Stimulated activated CD4-positive, alpha-beta T cell treated with anti-CD3 and anti-CD28 coated beads, TNF-alpha, amount 100 ng/mL, for 48 hours (primary cell): ENCODE results near the gene VEGFD.
"Not testable (repeated sequence)": the region's sequence is repeated elsewhere in the genome, so short reads cannot be mapped to it uniquely, and the experiment has no call there.

Experiments used
- DNase-seq, 3 donors: peaks; one replicate each; pipeline ENCODE4 v3.0.0-alpha.2; 2020; ENCODE audit warnings: low read depth in 3 of 3

The VEGFD gene

DNA sequence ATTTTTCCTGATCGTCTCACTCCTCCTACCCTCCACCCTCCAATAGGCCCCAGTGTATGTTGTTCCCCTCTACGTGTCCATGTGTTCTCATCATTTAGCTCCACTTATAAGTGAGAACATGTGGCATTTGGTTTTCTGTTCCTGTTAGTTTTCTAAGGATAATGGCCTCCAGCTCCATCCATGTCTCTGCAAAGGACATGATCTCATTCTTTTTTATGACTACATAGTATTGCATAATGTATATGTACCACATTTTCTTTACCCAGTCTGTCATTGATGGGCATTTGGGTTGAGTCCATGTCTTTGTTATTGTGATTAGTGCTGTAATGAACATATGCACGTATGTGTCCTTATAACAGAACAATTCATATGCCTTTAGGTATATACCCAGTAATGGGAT is 78.3 kb downstream of the VEGFD start:
- not testable (repeated sequence) for DNase-seq

DNA sequence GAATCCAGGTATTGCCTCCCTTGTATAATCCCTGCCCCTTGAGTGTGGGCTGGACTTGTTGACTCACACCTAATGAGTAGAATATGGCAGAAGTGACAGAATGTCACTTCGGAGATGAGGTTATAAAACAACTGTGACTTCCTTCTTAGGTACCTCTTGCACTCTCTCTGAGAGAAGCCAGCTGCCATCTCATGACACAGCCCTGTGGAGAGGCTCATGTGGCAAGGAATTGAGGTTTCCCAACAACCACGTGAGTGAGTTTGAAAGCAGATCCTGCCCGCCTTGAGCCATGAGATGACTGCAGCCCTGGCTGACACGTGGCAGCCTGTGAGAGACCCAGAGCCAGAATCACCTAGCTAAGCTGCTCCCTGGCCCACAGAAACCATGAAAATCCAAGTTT is 82.3 kb downstream of the VEGFD start:
- peak in 1 of 3 donors; percentile 4 for DNase-seq

- DNase-seq: no peak
These were observed 84.0 kb downstream of the VEGFD start for GRCh38 chrX:15299941-15300851.

DNA sequence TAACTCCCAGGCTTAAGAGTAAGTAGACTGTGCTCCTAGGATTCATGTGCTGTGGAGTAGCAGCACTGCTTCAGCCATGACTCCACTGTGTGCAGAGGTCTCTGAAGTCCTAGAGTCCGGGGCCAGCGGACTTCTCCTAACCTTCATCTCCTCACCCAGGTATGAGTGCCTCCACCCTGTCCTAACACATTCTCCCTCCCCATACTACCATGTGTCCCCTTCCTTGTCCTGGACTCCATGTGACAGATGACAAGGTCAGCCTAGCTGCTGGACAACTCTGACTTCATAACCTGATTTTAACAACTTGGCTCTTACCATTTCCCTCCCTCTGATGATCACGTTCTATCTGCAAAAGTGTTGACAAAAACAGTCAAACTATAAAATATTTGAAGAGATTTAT is 85.4 kb downstream of the VEGFD start:
- DNase-seq: no peak

DNA sequence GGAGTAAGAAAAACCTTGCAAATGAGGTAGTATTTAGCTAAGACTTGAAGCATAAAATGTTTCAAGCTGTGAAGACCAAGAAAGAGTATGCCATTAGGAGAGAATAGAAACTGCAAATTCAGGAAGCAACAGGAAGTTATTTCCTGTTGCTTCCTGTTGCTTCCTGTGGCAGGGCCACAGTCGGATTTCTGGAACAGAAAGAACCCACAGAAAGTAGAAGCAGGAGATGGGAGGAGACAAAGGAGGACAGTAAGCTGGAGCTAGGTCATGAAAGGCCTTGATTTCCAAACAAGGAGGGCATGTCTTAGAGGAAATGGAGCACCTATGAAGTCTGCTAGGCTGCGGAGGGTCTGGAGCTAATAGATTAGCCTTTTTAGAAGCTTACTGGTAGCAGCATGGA is 86.0 kb downstream of the VEGFD start:
- no peak for DNase-seq
